ENCODE measurements around the gene CUEDC2.
A peak's percentile ranks its signal among the peaks of the same experiment; 100 is the strongest.

Gene CUEDC2

GRCh38 chr10:102424916-102425315 is 7.5 kb downstream of the CUEDC2 start:
- DNase-seq (ENCODE audit: low read depth) = no peak

GRCh38 chr10:102424145-102424544 is 8.2 kb downstream of the CUEDC2 start:
- DNase-seq (ENCODE audit: low read depth) = no peak

GRCh38 chr10:102423372-102423968 is 8.9 kb downstream of the CUEDC2 start:
- DNase-seq (ENCODE audit: low read depth) = no peak

- peak; percentile 43 for DNase-seq (ENCODE audit: low read depth)
Measured at GRCh38 chr10:102422545-102423129, 9.7 kb downstream of the CUEDC2 start.

- DNase-seq (ENCODE audit: low read depth) = no peak
Measured at GRCh38 chr10:102421757-102422512, 10.4 kb downstream of the CUEDC2 start.

- no peak for DNase-seq (ENCODE audit: low read depth)
Measured at GRCh38 chr10:102421507-102421756, 10.9 kb downstream of the CUEDC2 start.

GRCh38 chr10:102420714-102421506 is 11.5 kb downstream of the CUEDC2 start, which contains the start of gene FBXL15:
FBXL15 (plus strand) TSS chr10:102420836; CDS start chr10:102421130, 294 bp downstream.
- DNase-seq (ENCODE audit: low read depth) = peak; percentile 95

GRCh38 chr10:102420181-102420713 is 12.1 kb downstream of the CUEDC2 start:
- no peak for DNase-seq (ENCODE audit: low read depth)

GRCh38 chr10:102419269-102420180 is 12.8 kb downstream of the CUEDC2 start:
- DNase-seq (ENCODE audit: low read depth) = no peak

GRCh38 chr10:102418622-102419268 is 13.6 kb downstream of the CUEDC2 start, which contains the start of gene PSD:
PSD (minus strand) TSS chr10:102418785; CDS start chr10:102417038, 1,747 bp downstream.
- DNase-seq (ENCODE audit: low read depth) = no peak

- no peak for DNase-seq (ENCODE audit: low read depth)
Measured at GRCh38 chr10:102416695-102417094, 15.7 kb downstream of the CUEDC2 start.

- DNase-seq (ENCODE audit: low read depth) = no peak
Measured at GRCh38 chr10:102416283-102416682, 16.1 kb downstream of the CUEDC2 start.

GRCh38 chr10:102414749-102415148 is 17.6 kb downstream of the CUEDC2 start:
- DNase-seq (ENCODE audit: low read depth) = no peak

GRCh38 chr10:102413806-102414561 is 18.4 kb downstream of the CUEDC2 start:
- no peak for DNase-seq (ENCODE audit: low read depth)

GRCh38 chr10:102413053-102413705 is 19.2 kb downstream of the CUEDC2 start:
- no peak for DNase-seq (ENCODE audit: low read depth)

- DNase-seq (ENCODE audit: low read depth) = no peak
Measured at GRCh38 chr10:102412293-102412692, 20.1 kb downstream of the CUEDC2 start.

- DNase-seq (ENCODE audit: low read depth) = no peak
Measured at GRCh38 chr10:102411341-102412255, 20.8 kb downstream of the CUEDC2 start.

- DNase-seq (ENCODE audit: low read depth) = no peak
Measured at GRCh38 chr10:102410429-102411073, 21.8 kb downstream of the CUEDC2 start.
